ENCODE results near the gene UBE2O.
A peak's percentile ranks its signal among the peaks of the same experiment; 100 is the strongest.
"Not testable (repeated sequence)": the region's sequence is repeated elsewhere in the genome, so short reads cannot be mapped to it uniquely, and the experiment has no call there.

The UBE2O gene

GRCh38 chr17:76351526-76352071 lies 101.4 kb downstream of the UBE2O start:
- Mint-ChIP-seq H3K27me3 (ENCODE audit: low read depth) (no peaks in the 10 kb centered on the region), H3K4me1 (peaks cover 9% of the 10 kb centered on the region), H3K4me3 (peak overlapping the region; percentile 91 to 95 (median 95)), H3K9me3 (no peaks in the 10 kb centered on the region), H3K36me3 (ENCODE audit: low read depth) (peaks cover 18% of the 10 kb centered on the region), H3K27ac (peak overlapping the region; percentile 27 to 89 (median 47))
- no peak for TF ChIP-seq CTCF (IDR thresholded peaks at IDR 0.05; ENCODE audit: unreplicated experiment in 3 of 3)

- no peaks in the 10 kb centered on the region for H3K27me3 Mint-ChIP-seq (ENCODE audit: low read depth)
- peak overlapping the region; percentile 54 to 74 (median 68) for H3K4me3 Mint-ChIP-seq
- peaks cover 29% of the 10 kb centered on the region for H3K36me3 Mint-ChIP-seq (ENCODE audit: low read depth)
- no peak for TF ChIP-seq CTCF (IDR thresholded peaks at IDR 0.05; ENCODE audit: unreplicated experiment in 3 of 3)
- peak overlapping the region in 1 of 3 experiments; percentile 52 for H3K27ac Mint-ChIP-seq
- no peaks in the 10 kb centered on the region for H3K9me3 Mint-ChIP-seq
- H3K4me1 Mint-ChIP-seq: peaks cover 9% of the 10 kb centered on the region
These were observed 102.5 kb downstream of the UBE2O start for GRCh38 chr17:76350463-76350862.

- H3K9me3 Mint-ChIP-seq; H3K27me3 Mint-ChIP-seq (ENCODE audit: low read depth); H3K4me3 Mint-ChIP-seq; H3K4me1 Mint-ChIP-seq; H3K27ac Mint-ChIP-seq: not testable (repeated sequence)
- peaks cover 42% of the 10 kb centered on the region for H3K36me3 Mint-ChIP-seq (ENCODE audit: low read depth)
These were observed 106.0 kb downstream of the UBE2O start for GRCh38 chr17:76346936-76347335.

- Mint-ChIP-seq H3K9me3 (no peaks in the 10 kb centered on the region), H3K27ac (no peak overlapping the region), H3K36me3 (ENCODE audit: low read depth) (peaks cover 51% of the 10 kb centered on the region), H3K4me1 (no peaks in the 10 kb centered on the region), H3K4me3 (no peak overlapping the region), H3K27me3 (ENCODE audit: low read depth) (no peaks in the 10 kb centered on the region)
- no peak for TF ChIP-seq CTCF (IDR thresholded peaks at IDR 0.05; ENCODE audit: unreplicated experiment in 3 of 3)
These were observed 107.5 kb downstream of the UBE2O start for GRCh38 chr17:76345377-76345974.

GRCh38 chr17:76343106-76343505 lies 109.8 kb downstream of the UBE2O start:
- H3K27me3 Mint-ChIP-seq (ENCODE audit: low read depth): no peaks in the 10 kb centered on the region
- H3K9me3 Mint-ChIP-seq: no peaks in the 10 kb centered on the region
- H3K4me1 Mint-ChIP-seq: no peaks in the 10 kb centered on the region
- TF ChIP-seq CTCF (IDR thresholded peaks at IDR 0.05; ENCODE audit: unreplicated experiment in 3 of 3): no peak
- H3K27ac Mint-ChIP-seq: no peak overlapping the region
- peaks cover 61% of the 10 kb centered on the region for H3K36me3 Mint-ChIP-seq (ENCODE audit: low read depth)
- H3K4me3 Mint-ChIP-seq: no peak overlapping the region

GRCh38 chr17:76341301-76341700 lies 111.7 kb downstream of the UBE2O start:
- no peak for TF ChIP-seq CTCF (IDR thresholded peaks at IDR 0.05; ENCODE audit: unreplicated experiment in 3 of 3)
- Mint-ChIP-seq H3K4me1 (peaks cover 5% of the 10 kb centered on the region), H3K27ac (no peak overlapping the region), H3K36me3 (ENCODE audit: low read depth) (peaks cover 54% of the 10 kb centered on the region), H3K4me3 (no peak overlapping the region), H3K27me3 (ENCODE audit: low read depth) (no peaks in the 10 kb centered on the region), H3K9me3 (no peaks in the 10 kb centered on the region)
